Measurements from ENCODE around the gene STXBP4. TPM values are rescaled to one million over a fixed set of nuclear protein-coding genes. Genes with fewer than 3 reads are reported as not detected.

STXBP4 gene
- total and polyA plus RNA-seq, 2 experiments from 2014 or later, result 25.0 to 52.1 TPM

- Mint-ChIP-seq H3K27ac (no peak overlapping the region), H3K9me3 (no peaks in the 10 kb centered on the region), H3K27me3 (ENCODE audit: insufficient read depth, low read depth, poor library complexity) (peaks cover 4% of the 10 kb centered on the region), H3K36me3 (ENCODE audit: low read depth) (peaks cover 15% of the 10 kb centered on the region), H3K4me1 (peaks cover 12% of the 10 kb centered on the region), H3K4me3 (no peak overlapping the region)
- Histone ChIP-seq H4K20me1 (replicated peaks; ENCODE audit: insufficient read depth) (0 out of 2 replicates have a peak, but pooled peaks cover 5% of the 10 kb centered on the region), H2AFZ (no peak overlapping the region), H3K27ac (ENCODE audit: low read depth) (no peak overlapping the region), H3K9me2 (ENCODE audit: insufficient read depth) (no peaks in the 10 kb centered on the region), H3K4me3 (peak overlapping the region; percentile 97), H3K36me3 (ENCODE audit: insufficient read depth) (no peaks in the 10 kb centered on the region; the same call in 1 of the 2 replicates), H3K4me2 (peak overlapping the region; percentile 99), H3F3A (replicated peaks; ENCODE audit: low read depth) (no peaks in the 10 kb centered on the region), H3K27me3 (ENCODE audit: insufficient read depth) (no peaks in the 10 kb centered on the region), H3K4me1 (ENCODE audit: insufficient read depth) (peaks cover 12% of the 10 kb centered on the region; the same call in 1 of the 2 replicates), H3K79me2 (replicated peaks; ENCODE audit: insufficient read depth) (peaks cover 92% of the 10 kb centered on the region)
- TF ChIP-seq EZH2 (IDR thresholded peaks at IDR 0.05; ENCODE audit: low read depth, unreplicated experiment), result no peak
- TF ChIP-seq NANOG (IDR thresholded peaks at IDR 0.05; ENCODE audit: borderline replicate concordance), result no peak
- no peak for TF ChIP-seq ZNF114 (CRISPR knock-in tag; IDR thresholded peaks at IDR 0.05)
- no peak for TF ChIP-seq ZNF331 (CRISPR knock-in tag; IDR thresholded peaks at IDR 0.05; ENCODE audit: low read depth)
- no peak for TF ChIP-seq JUNB (IDR thresholded peaks at IDR 0.05; ENCODE audit: unreplicated experiment)
- TF ChIP-seq ZNF462 (CRISPR knock-in tag; IDR thresholded peaks at IDR 0.05), result no peak
- no peak for TF ChIP-seq POLR2AphosphoS5 (IDR thresholded peaks at IDR 0.05; ENCODE audit: low read depth)
- no peak for TF ChIP-seq REST (IDR thresholded peaks at IDR 0.05; ENCODE audit: unreplicated experiment)
- no peak for TF ChIP-seq EZH2phosphoT487 (IDR thresholded peaks at IDR 0.05; ENCODE audit: unreplicated experiment)
- no peak for TF ChIP-seq ETS1 (IDR thresholded peaks at IDR 0.05)
- no peak for TF ChIP-seq CTCF (conservative IDR thresholded peaks at IDR 0.05; ENCODE audit: low read depth in 2 of 2)
- TF ChIP-seq CREB1 (CRISPR knock-in tag; IDR thresholded peaks at IDR 0.05; ENCODE audit: low read depth), result no peak
- DNase-seq (ENCODE audit: low spot score), result no peak
- ATAC-seq, result no peak
These were observed 1.4 kb downstream of the STXBP4 start for GRCh38 chr17:54969658-54970572.
